ENCODE results near the gene IMP3. TPM values are rescaled to one million over a fixed set of nuclear protein-coding genes. Genes with fewer than 3 reads are reported as not detected.

IMP3 gene
- total and polyA plus RNA-seq, 4 donors, result 45.2 to 94.8 (median 69.6) TPM

DNA sequence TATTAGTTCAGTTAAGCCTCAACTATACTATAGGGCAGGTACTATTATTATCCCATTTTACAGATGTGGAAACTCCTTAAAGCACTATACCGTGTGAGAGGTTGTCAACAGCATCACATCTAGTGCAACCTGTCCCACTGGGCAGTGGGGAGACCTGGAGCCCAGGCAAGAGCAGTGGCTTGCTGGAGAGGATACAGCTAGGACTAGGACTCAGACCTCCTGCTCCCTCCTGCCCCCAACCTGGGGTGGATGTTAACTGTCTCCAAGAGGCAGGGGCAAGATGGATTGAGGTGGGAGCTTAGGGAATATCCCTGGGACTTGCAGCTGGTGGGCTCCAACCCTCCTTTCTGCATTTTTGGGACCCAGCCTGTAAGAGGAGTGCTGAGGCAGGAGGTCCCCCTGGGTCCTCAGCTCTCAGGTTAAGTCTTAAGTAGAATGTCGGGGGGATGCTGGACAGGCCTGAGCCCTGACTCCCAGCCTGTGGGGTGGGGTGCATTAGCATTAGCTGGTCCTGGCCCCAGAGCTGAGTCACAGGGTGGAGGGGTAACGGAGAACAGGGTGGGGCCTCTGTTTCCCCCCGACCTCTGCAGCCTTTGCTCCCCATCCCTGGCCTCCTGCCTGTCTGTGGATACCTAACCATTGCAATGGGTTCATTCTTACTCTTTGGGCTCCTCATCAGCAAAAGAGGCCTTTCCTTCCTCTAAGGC is 14.3 kb upstream of the IMP3 start:
- no peak overlapping the region for H3K4me3 ChIP-seq (ENCODE audit: low read depth in 1 of 3, low read length in 3 of 3)

GRCh38 chr15:75653347-75653913 is 13.4 kb upstream of the IMP3 start:
- Histone ChIP-seq H3K27ac (ENCODE audit: low read depth in 1 of 2, low read length in 2 of 2) (no peak overlapping the region), H3K9me3 (ENCODE audit: control insufficient read depth in 4 of 4, low read length in 3 of 4) (no peaks in the 10 kb centered on the region), H3K4me3 (ENCODE audit: low read depth in 1 of 3, low read length in 3 of 3) (no peak overlapping the region), H3K9ac (ENCODE audit: low read depth in 1 of 2, low read length in 2 of 2) (no peak overlapping the region), H3K4me1 (ENCODE audit: control insufficient read depth in 4 of 4, insufficient read depth in 4 of 4, low read length in 3 of 4) (peaks cover 20 to 59% (median 40%) of the 10 kb centered on the region in 4 donors), H3K36me3 (ENCODE audit: control insufficient read depth in 4 of 4, insufficient read depth in 3 of 4, low read depth in 1 of 4, low read length in 3 of 4) (peaks cover 0 to 19% (median 11%) of the 10 kb centered on the region in 4 donors), H3K27me3 (ENCODE audit: control insufficient read depth in 4 of 4, insufficient read depth in 4 of 4, low read length in 3 of 4) (no peaks in the 10 kb centered on the region)
- WGBS, result 91% methylated on average over 16 of the region's 16 CpGs
- no peak for DNase-seq (ENCODE audit: low spot score)
- TF ChIP-seq, protein P1, sequence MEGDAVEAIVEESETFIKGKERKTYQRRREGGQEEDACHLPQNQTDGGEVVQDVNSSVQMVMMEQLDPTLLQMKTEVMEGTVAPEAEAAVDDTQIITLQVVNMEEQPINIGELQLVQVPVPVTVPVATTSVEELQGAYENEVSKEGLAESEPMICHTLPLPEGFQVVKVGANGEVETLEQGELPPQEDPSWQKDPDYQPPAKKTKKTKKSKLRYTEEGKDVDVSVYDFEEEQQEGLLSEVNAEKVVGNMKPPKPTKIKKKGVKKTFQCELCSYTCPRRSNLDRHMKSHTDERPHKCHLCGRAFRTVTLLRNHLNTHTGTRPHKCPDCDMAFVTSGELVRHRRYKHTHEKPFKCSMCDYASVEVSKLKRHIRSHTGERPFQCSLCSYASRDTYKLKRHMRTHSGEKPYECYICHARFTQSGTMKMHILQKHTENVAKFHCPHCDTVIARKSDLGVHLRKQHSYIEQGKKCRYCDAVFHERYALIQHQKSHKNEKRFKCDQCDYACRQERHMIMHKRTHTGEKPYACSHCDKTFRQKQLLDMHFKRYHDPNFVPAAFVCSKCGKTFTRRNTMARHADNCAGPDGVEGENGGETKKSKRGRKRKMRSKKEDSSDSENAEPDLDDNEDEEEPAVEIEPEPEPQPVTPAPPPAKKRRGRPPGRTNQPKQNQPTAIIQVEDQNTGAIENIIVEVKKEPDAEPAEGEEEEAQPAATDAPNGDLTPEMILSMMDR (IDR thresholded peaks at IDR 0.05; ENCODE audit: low read depth, low read length, missing input control), result no peak

More for the DNA sequence above, 14.3 kb upstream of the IMP3 start:
- no peak for TF ChIP-seq HNF4G (IDR thresholded peaks at IDR 0.05)
- no peak for TF ChIP-seq NR2F2 (IDR thresholded peaks at IDR 0.05)
- no peak for TF ChIP-seq RXRA (IDR thresholded peaks at IDR 0.05)
- TF ChIP-seq RAD21 (IDR thresholded peaks at IDR 0.05), result no peak
- TF ChIP-seq, protein P1 (IDR thresholded peaks at IDR 0.05; ENCODE audit: low read depth, low read length, missing input control), result no peak
- TF ChIP-seq, protein P2, sequence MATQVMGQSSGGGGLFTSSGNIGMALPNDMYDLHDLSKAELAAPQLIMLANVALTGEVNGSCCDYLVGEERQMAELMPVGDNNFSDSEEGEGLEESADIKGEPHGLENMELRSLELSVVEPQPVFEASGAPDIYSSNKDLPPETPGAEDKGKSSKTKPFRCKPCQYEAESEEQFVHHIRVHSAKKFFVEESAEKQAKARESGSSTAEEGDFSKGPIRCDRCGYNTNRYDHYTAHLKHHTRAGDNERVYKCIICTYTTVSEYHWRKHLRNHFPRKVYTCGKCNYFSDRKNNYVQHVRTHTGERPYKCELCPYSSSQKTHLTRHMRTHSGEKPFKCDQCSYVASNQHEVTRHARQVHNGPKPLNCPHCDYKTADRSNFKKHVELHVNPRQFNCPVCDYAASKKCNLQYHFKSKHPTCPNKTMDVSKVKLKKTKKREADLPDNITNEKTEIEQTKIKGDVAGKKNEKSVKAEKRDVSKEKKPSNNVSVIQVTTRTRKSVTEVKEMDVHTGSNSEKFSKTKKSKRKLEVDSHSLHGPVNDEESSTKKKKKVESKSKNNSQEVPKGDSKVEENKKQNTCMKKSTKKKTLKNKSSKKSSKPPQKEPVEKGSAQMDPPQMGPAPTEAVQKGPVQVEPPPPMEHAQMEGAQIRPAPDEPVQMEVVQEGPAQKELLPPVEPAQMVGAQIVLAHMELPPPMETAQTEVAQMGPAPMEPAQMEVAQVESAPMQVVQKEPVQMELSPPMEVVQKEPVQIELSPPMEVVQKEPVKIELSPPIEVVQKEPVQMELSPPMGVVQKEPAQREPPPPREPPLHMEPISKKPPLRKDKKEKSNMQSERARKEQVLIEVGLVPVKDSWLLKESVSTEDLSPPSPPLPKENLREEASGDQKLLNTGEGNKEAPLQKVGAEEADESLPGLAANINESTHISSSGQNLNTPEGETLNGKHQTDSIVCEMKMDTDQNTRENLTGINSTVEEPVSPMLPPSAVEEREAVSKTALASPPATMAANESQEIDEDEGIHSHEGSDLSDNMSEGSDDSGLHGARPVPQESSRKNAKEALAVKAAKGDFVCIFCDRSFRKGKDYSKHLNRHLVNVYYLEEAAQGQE (IDR thresholded peaks at IDR 0.05), result no peak
- TF ChIP-seq, protein P3, sequence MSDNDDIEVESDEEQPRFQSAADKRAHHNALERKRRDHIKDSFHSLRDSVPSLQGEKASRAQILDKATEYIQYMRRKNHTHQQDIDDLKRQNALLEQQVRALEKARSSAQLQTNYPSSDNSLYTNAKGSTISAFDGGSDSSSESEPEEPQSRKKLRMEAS (IDR thresholded peaks at IDR 0.05), result no peak
- TF ChIP-seq ATF3 (IDR thresholded peaks at IDR 0.05), result no peak
- TF ChIP-seq GABPA (IDR thresholded peaks at IDR 0.05 in 1 of 2, conservative IDR thresholded peaks at IDR 0.05 in 1 of 2), result no peak
- TF ChIP-seq FOXA2 (IDR thresholded peaks at IDR 0.05), result no peak
- no peak for TF ChIP-seq TAF1 (conservative IDR thresholded peaks at IDR 0.05)
- TF ChIP-seq YY1 (IDR thresholded peaks at IDR 0.05), result no peak
- no peak for TF ChIP-seq SP1 (IDR thresholded peaks at IDR 0.05)
- TF ChIP-seq JUND (IDR thresholded peaks at IDR 0.05), result no peak
- no peak for TF ChIP-seq FOXA1 (IDR thresholded peaks at IDR 0.05)
- H3K4me1 ChIP-seq (ENCODE audit: control insufficient read depth in 4 of 4, insufficient read depth in 4 of 4, low read length in 3 of 4), result peaks cover 16 to 50% (median 31%) of the 10 kb centered on the region in 4 donors
- no peak overlapping the region for H3K9ac ChIP-seq (ENCODE audit: low read depth in 1 of 2, low read length in 2 of 2)
- peaks cover 0 to 22% (median 11%) of the 10 kb centered on the region in 4 donors for H3K36me3 ChIP-seq (ENCODE audit: control insufficient read depth in 4 of 4, insufficient read depth in 3 of 4, low read depth in 1 of 4, low read length in 3 of 4)
- WGBS, result 86% methylated on average over 4 of the region's 4 CpGs
- H3K27ac ChIP-seq (ENCODE audit: low read depth in 1 of 2, low read length in 2 of 2), result no peak overlapping the region
- H3K27me3 ChIP-seq (ENCODE audit: control insufficient read depth in 4 of 4, insufficient read depth in 4 of 4, low read length in 3 of 4), result no peaks in the 10 kb centered on the region
- DNase-seq (ENCODE audit: low spot score), result no peak
- H3K9me3 ChIP-seq (ENCODE audit: control insufficient read depth in 4 of 4, low read length in 3 of 4), result no peaks in the 10 kb centered on the region
